SIG-M5 treated with dmso at 0.1 percent for 504 hours (cell line): Measurements from ENCODE around the gene MAP3K7.

Experiments
- DNase-seq: peaks from one replicate; lab custom pipeline; 2025; ENCODE audit not compliant: unreplicated experiment; lab: John Stamatoyannopoulos, UW

MAP3K7 gene

GRCh38 chr6:90533615-90534336 is 53.1 kb downstream of the MAP3K7 start:
- DNase-seq, result no peak

DNA sequence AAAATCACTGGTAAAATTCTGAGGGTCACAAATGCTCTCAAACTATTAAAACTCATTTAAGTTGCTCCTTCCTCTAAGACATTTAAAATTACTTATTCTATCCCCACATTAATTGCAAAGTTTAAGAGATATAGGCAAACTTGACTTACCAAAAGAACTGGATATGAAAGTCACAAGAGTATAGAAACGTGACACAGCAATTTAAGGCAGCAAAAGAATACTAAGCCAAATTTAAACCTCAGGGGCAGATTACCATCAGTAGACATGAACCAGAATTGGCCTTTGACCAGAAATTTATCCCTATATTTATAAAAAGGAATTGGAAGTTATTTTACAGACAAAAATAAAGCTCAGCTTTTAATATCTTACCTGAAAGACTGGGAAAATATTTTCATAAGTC is 56.0 kb downstream of the MAP3K7 start:
- no peak for DNase-seq

GRCh38 chr6:90525421-90525820 is 61.5 kb downstream of the MAP3K7 start:
- no peak for DNase-seq

DNA sequence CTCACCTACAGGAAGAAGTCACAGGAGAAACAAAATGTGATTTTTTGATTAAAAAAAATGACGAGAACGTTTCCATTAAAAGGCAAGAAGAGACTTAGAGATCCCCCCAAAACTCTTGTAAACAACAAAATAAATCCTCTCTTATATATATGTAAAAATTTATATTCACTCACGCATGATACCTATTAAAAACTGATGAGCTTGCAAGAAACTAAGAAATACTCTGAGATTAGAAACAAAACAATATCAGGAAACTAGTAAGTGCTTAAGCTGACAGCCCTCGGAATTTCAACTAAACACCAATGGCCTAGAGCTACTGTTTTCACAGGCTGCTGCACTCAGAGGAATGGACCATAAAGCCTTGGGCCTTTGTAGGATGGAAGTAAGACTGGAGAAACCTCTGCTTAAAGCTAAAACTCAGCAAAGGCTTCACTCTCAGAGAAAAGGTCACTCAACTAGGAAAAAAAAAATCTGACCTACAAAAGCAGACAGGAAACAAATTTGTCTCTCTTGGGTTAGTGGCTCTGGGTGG is 63.0 kb downstream of the MAP3K7 start:
- no peak for DNase-seq

GRCh38 chr6:90521955-90522354 is 64.9 kb downstream of the MAP3K7 start:
- DNase-seq, result no peak

GRCh38 chr6:90516074-90516660 is 70.7 kb downstream of the MAP3K7 start:
- DNase-seq, result no peak

DNA sequence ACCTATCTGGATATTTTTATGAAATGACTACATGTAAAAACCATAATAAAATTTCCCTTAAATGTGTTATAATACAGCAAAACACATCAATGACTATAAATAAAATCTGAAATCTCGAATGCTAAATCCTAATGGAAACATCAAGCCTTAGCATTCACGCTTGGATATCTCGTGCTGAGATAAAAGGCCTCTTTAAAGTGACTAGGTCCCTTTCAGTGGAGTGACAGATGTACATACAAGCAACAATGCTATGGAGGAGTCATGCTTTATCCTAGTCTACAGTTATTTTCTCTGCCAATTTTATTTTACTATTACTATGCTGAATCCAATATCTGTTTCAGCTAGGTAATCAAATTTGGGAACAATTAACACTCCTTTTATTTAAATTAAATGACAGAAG is 72.4 kb downstream of the MAP3K7 start:
- DNase-seq, result no peak

DNA sequence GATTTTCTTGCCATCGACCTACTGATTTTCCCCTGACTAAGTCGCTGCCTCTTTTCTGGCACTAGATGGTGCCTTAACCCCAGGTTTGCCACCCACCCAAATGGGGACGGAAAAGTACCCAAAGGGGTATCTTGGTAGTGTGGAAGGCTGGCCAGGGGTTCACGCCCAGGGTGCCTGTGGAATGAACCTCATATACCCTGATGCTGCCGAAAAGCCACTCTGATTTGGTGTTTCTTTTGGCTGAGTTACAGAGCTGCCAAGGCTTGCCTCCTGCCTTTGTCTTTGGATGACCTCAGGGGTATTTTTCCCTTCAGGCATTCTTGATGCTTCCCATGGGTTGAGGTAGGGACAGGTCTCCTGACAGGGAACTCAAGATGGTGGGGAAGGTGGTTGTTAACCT is 78.1 kb downstream of the MAP3K7 start:
- DNase-seq, result no peak

- no peak for DNase-seq
Observed at GRCh38 chr6:90502866-90503407, 83.9 kb downstream of the MAP3K7 start.

GRCh38 chr6:90502381-90502780 is 84.5 kb downstream of the MAP3K7 start:
- no peak for DNase-seq

DNA sequence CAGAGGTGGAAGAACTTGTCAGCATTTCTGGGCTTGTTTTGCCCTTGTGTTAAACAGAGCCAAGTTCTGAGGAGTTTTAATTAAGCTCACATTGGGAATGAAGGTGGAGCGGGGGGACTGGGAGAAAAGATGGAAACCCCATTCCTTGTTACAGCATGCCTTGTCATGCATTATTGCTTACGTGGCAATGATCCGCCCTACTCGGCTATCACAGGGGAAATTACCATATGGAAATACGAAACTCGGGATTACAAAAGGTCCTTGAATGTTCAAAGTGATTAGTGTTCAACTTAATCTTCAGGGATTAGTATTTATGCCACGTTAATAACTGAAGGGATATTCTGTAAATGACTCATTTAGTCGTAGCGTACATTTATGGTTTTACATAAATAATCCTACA is 86.4 kb downstream of the MAP3K7 start:
- DNase-seq, result no peak

DNA sequence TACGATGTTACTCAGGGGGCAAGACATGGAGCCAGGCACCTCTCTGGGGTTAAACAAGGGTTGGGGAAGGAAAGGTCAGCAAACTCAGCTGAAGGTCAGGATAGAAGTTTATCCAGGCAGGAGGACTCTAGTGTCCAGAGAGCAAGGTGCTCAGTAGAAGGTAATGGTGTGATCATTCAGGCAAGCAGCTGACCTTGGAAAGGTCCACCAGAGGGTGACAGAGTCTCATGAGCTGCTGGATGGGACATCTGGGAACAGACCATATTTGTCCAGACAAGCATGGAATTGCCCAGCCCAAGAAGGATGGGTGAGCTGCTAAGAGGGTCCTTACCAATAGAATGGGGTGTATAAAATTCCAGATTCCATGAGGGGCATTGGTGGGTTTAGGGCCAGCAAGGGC is 89.5 kb downstream of the MAP3K7 start:
- DNase-seq, result no peak

- no peak for DNase-seq
Observed at GRCh38 chr6:90496258-90497016, 90.4 kb downstream of the MAP3K7 start.

DNA sequence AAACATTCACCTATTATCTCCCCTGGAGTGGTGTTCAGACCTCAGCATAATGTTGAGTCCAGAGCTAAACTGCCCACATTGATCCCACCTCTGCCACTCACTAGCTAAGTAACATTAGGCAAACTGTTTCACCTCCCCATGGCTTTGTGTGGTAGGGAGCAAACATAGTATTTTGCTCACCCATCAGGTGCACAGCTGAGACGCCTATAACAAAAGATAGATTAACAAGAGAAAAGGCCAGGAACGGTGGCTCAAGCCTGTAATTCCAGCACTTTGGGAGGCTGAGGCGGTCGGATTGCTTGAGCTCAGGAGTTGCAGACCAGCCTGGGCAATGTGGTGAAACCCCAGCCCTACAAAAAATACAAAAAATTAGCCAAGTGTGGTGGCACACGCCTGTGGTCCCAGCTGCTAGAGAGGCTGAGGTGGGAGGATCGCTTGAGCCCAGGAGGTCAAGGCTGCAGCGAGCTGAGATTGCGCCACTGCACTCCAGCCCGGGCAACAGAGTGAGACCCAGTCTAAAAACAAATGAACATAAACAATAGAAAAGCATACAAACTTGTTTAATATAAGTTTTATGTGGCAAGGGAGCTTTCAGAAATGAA is 91.6 kb downstream of the MAP3K7 start:
- no peak for DNase-seq

- no peak for DNase-seq
Observed at GRCh38 chr6:90494067-90494780, 92.6 kb downstream of the MAP3K7 start.

GRCh38 chr6:90493332-90493731 is 93.5 kb downstream of the MAP3K7 start:
- DNase-seq, result no peak

GRCh38 chr6:90492798-90493197 is 94.1 kb downstream of the MAP3K7 start:
- DNase-seq, result no peak

GRCh38 chr6:90492369-90492768 is 94.5 kb downstream of the MAP3K7 start:
- no peak for DNase-seq

GRCh38 chr6:90490030-90490716 is 96.7 kb downstream of the MAP3K7 start:
- no peak for DNase-seq

GRCh38 chr6:90488816-90489215 is 98.1 kb downstream of the MAP3K7 start:
- no peak for DNase-seq
